ENCODE data around the gene RPS6KA1. TPM values are rescaled to one million over a fixed set of nuclear protein-coding genes. Genes with fewer than 3 reads are reported as not detected.

RPS6KA1 gene
- total and polyA plus RNA-seq, 2 experiments from 2014 or later: 1.2 to 1.7 TPM

DNA sequence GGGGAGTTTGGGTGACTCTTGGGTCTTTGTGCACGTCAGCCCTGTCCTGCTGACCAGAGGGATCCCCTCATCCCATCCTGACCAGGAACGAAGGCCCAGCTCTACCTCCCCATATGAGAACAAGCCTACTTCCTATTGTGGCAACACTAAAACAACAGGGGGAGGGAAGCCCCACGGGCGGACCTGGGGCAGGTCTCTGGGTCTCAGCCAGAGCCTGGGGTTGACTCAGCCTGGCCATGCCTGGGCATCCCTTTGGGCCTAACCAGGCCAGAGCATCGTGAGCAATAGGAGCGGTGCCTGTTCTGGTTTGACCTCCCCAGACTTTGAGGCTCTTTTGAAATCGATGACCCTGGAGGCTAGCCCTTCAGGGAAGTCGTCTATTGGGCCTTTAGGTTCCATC is 16.8 kb downstream of the RPS6KA1 start:
- no peaks in the 10 kb centered on the region for H4K20me1 ChIP-seq (ENCODE audit: insufficient read depth)
- no peak for DNase-seq
- no peak overlapping the region for H3K27ac ChIP-seq
- H3K79me2 ChIP-seq (ENCODE audit: insufficient read depth): no peaks in the 10 kb centered on the region
- no peak overlapping the region for H3K4me3 ChIP-seq
- H3K4me1 ChIP-seq (ENCODE audit: insufficient read depth): peaks cover 8% of the 10 kb centered on the region
- no peaks in the 10 kb centered on the region for H3K9me3 ChIP-seq (ENCODE audit: low read depth)
- 77 to 80% methylated on average over 8 of the region's 8 CpGs for WGBS, 2 experiments (ENCODE audit: low coverage in 1 of 2, low lambda C conversion rate in 2 of 2, missing lambda C conversion rate in 2 of 2)
- in situ Hi-C loops (cut with MboI): no loop called here
- no peaks in the 10 kb centered on the region for H3K27me3 ChIP-seq (replicated peaks; ENCODE audit: insufficient read depth)
- TF ChIP-seq EZH2 (IDR thresholded peaks at IDR 0.05; ENCODE audit: insufficient read depth, poor library complexity, severe bottlenecking): no peak
- no peak for TF ChIP-seq EZH2phosphoT487 (IDR thresholded peaks at IDR 0.05; ENCODE audit: insufficient read depth, low read depth)
- H3K9me2 ChIP-seq (ENCODE audit: insufficient read depth): no peaks in the 10 kb centered on the region
- no peaks in the 10 kb centered on the region for H3F3A ChIP-seq (ENCODE audit: insufficient read depth)
- H2AFZ ChIP-seq: no peak overlapping the region
- H3K36me3 ChIP-seq (ENCODE audit: low read depth): no peaks in the 10 kb centered on the region
- H3K9ac ChIP-seq: no peak overlapping the region
- H3K4me2 ChIP-seq (ENCODE audit: unreplicated experiment): no peak overlapping the region

DNA sequence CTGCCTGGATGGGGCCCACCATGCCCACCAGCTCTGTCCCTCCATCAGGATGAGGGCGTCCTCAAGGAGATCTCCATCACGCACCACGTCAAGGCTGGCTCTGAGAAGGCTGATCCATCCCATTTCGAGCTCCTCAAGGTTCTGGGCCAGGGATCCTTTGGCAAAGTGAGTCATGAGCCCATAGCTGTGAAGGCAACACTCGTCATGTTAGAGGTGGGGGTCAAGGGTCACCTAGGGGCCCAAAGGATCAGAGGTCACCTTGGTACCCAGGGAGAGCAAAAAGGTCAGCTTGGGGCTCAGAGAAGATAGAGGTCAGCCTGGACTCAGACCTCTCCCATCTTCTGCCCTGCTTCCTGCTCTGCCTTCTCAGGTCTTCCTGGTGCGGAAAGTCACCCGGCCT is 17.3 kb downstream of the RPS6KA1 start:
- H3K4me2 ChIP-seq (ENCODE audit: unreplicated experiment): no peak overlapping the region
- H3K27me3 ChIP-seq (replicated peaks; ENCODE audit: insufficient read depth): no peaks in the 10 kb centered on the region
- no peaks in the 10 kb centered on the region for H4K20me1 ChIP-seq (ENCODE audit: insufficient read depth)
- H3K36me3 ChIP-seq (ENCODE audit: low read depth): no peaks in the 10 kb centered on the region
- no peak overlapping the region for H3K9ac ChIP-seq
- WGBS, 2 experiments (ENCODE audit: low coverage in 1 of 2, low lambda C conversion rate in 2 of 2, missing lambda C conversion rate in 2 of 2): 90 to 95% methylated on average over 7 of the region's 7 CpGs
- H2AFZ ChIP-seq: no peak overlapping the region
- no peak overlapping the region for H3K4me3 ChIP-seq
- DNase-seq: no peak
- no peak overlapping the region for H3K27ac ChIP-seq
- H3K79me2 ChIP-seq (ENCODE audit: insufficient read depth): no peaks in the 10 kb centered on the region
- no peaks in the 10 kb centered on the region for H3K9me2 ChIP-seq (ENCODE audit: insufficient read depth)
- peaks cover 8% of the 10 kb centered on the region for H3K4me1 ChIP-seq (ENCODE audit: insufficient read depth)
- no peaks in the 10 kb centered on the region for H3K9me3 ChIP-seq (ENCODE audit: low read depth)
- in situ Hi-C loops (cut with MboI): no loop called here
- TF ChIP-seq EZH2phosphoT487 (IDR thresholded peaks at IDR 0.05; ENCODE audit: insufficient read depth, low read depth) (no peak), EZH2 (IDR thresholded peaks at IDR 0.05; ENCODE audit: insufficient read depth, poor library complexity, severe bottlenecking) (no peak)
- H3F3A ChIP-seq (ENCODE audit: insufficient read depth): no peaks in the 10 kb centered on the region

DNA sequence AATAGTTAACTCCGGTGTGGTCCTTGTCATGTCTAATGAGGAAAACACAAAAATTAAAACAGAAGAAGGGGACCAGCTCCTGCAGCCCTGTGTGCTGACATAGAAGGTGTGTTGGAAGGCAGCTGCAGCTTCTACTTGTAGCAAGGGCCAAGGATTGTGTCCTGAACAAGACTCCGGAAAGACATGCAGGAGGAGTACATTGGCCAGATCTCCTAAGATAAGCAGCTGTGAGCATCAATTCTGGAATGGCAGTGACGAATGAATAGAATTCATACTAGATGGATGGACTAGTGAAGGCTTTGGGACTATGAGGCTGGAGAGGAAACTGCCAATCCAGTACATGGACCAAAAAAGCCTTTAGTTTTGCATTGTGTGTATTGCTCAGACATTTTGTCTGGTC is 19.3 kb downstream of the RPS6KA1 start:
- Histone ChIP-seq H3K9me2 (ENCODE audit: insufficient read depth) (no peaks in the 10 kb centered on the region), H3K9me3 (ENCODE audit: low read depth) (no peaks in the 10 kb centered on the region), H4K20me1 (ENCODE audit: insufficient read depth) (no peaks in the 10 kb centered on the region), H3K36me3 (ENCODE audit: low read depth) (no peaks in the 10 kb centered on the region), H3K4me3 (no peak overlapping the region), H3K4me1 (ENCODE audit: insufficient read depth) (no peaks in the 10 kb centered on the region), H2AFZ (no peak overlapping the region), H3K27me3 (replicated peaks; ENCODE audit: insufficient read depth) (no peaks in the 10 kb centered on the region), H3K4me2 (ENCODE audit: unreplicated experiment) (no peak overlapping the region), H3F3A (ENCODE audit: insufficient read depth) (no peaks in the 10 kb centered on the region), H3K27ac (no peak overlapping the region), H3K9ac (no peak overlapping the region), H3K79me2 (ENCODE audit: insufficient read depth) (no peaks in the 10 kb centered on the region)
- TF ChIP-seq EZH2 (IDR thresholded peaks at IDR 0.05; ENCODE audit: insufficient read depth, poor library complexity, severe bottlenecking): no peak
- no peak for TF ChIP-seq EZH2phosphoT487 (IDR thresholded peaks at IDR 0.05; ENCODE audit: insufficient read depth, low read depth)
- in situ Hi-C loops (cut with MboI): no loop called here
- no peak for DNase-seq
- 96 to 97% methylated on average over 3 of the region's 3 CpGs for WGBS, 2 experiments (ENCODE audit: low coverage in 1 of 2, low lambda C conversion rate in 2 of 2, missing lambda C conversion rate in 2 of 2)

DNA sequence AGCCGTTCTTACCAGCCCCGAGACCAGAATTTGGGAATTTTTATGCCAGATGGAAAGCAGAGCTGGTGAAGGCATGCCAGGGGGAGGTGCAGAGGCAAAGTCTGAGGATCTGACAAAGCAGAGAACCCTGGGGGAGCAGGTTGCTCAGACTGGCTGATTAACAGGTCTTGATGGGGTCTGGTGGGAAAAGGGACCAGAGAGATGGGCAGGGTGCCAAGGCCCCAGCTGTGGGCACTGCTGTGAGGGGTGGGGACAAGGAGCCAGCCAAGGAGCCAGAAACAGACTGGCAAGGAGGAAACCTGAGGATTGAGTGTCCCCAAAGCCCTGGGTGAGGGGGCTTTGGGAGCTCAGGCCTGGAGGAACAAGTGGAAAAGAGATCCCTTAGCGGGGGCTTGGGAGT is 21.4 kb downstream of the RPS6KA1 start:
- DNase-seq: no peak
- Histone ChIP-seq H3K4me2 (ENCODE audit: unreplicated experiment) (no peak overlapping the region), H3K79me2 (ENCODE audit: insufficient read depth) (no peaks in the 10 kb centered on the region), H3K27me3 (replicated peaks; ENCODE audit: insufficient read depth) (no peaks in the 10 kb centered on the region), H3K9me2 (ENCODE audit: insufficient read depth) (no peaks in the 10 kb centered on the region), H3K36me3 (ENCODE audit: low read depth) (no peaks in the 10 kb centered on the region), H3K27ac (no peak overlapping the region), H3K9ac (no peak overlapping the region), H3K4me1 (ENCODE audit: insufficient read depth) (no peaks in the 10 kb centered on the region), H3F3A (ENCODE audit: insufficient read depth) (no peaks in the 10 kb centered on the region), H3K4me3 (no peak overlapping the region), H2AFZ (no peak overlapping the region), H3K9me3 (ENCODE audit: low read depth) (no peaks in the 10 kb centered on the region), H4K20me1 (ENCODE audit: insufficient read depth) (no peaks in the 10 kb centered on the region)
- in situ Hi-C loops (cut with MboI): no loop called here
- 82 to 93% methylated on average over 3 of the region's 3 CpGs for WGBS, 2 experiments (ENCODE audit: low coverage in 1 of 2, low lambda C conversion rate in 2 of 2, missing lambda C conversion rate in 2 of 2)
- no peak for TF ChIP-seq EZH2 (IDR thresholded peaks at IDR 0.05; ENCODE audit: insufficient read depth, poor library complexity, severe bottlenecking)

DNA sequence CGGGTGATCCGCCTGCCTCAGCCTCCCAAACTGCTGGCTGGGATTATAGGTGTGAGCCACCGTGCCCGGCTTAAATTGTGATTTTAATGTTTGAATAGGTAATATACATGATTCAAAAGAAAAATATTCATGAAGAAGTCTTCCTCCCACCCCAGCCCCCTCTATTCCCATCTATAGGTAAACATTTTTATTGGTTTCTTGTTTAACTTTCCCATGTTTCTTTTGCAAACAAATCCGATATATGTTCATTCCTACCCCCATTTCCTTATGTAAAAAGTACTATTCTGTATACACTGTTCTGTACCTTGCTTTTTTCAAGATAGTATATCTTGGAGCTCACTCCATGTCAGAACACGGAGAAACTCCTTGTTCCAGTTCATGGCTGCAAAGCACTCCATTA is 23.2 kb downstream of the RPS6KA1 start:
- H2AFZ ChIP-seq: no peak overlapping the region
- DNase-seq: no peak
- no peak overlapping the region for H3K9ac ChIP-seq
- no peaks in the 10 kb centered on the region for H3K27me3 ChIP-seq (replicated peaks; ENCODE audit: insufficient read depth)
- no peaks in the 10 kb centered on the region for H3K4me1 ChIP-seq (ENCODE audit: insufficient read depth)
- H3K79me2 ChIP-seq (ENCODE audit: insufficient read depth): no peaks in the 10 kb centered on the region
- no peaks in the 10 kb centered on the region for H3K9me3 ChIP-seq (ENCODE audit: low read depth)
- 89 to 92% methylated on average over 6 of the region's 6 CpGs for WGBS, 2 experiments (ENCODE audit: low coverage in 1 of 2, low lambda C conversion rate in 2 of 2, missing lambda C conversion rate in 2 of 2)
- H3K9me2 ChIP-seq (ENCODE audit: insufficient read depth): no peaks in the 10 kb centered on the region
- no peak overlapping the region for H3K4me3 ChIP-seq
- no peak for TF ChIP-seq EZH2phosphoT487 (IDR thresholded peaks at IDR 0.05; ENCODE audit: insufficient read depth, low read depth)
- TF ChIP-seq EZH2 (IDR thresholded peaks at IDR 0.05; ENCODE audit: insufficient read depth, poor library complexity, severe bottlenecking): no peak
- H4K20me1 ChIP-seq (ENCODE audit: insufficient read depth): no peaks in the 10 kb centered on the region
- no peaks in the 10 kb centered on the region for H3F3A ChIP-seq (ENCODE audit: insufficient read depth)
- H3K36me3 ChIP-seq (ENCODE audit: low read depth): no peaks in the 10 kb centered on the region
- no peak overlapping the region for H3K4me2 ChIP-seq (ENCODE audit: unreplicated experiment)
- in situ Hi-C loops (cut with MboI): no loop called here
- no peak overlapping the region for H3K27ac ChIP-seq

Data from GM23248 (cell line).